Astrocyte of the spinal cord (primary cell): ENCODE measurements around the gene UBE2U.

Experiments used
- DNase-seq: peaks from one replicate; pipeline ENCODE4 v3.0.0; 2011; ENCODE audit warnings: low read depth, low spot score
- H3K4me3 ChIP-seq: 2 replicates; pipeline ENCODE4 v1.5.1; 2011; ENCODE audit warnings: low read depth, mild to moderate bottlenecking, low read length, moderate library complexity
- CTCF ChIP-seq: IDR thresholded peaks from 2 replicates; pipeline ENCODE4 v1.5.1; 2012; ENCODE audit warnings: low read depth, mild to moderate bottlenecking, low read length, inconsistent platforms
- in situ Hi-C: cut with HindIII; loops from 2 replicates; pipeline ENCODE4 v1.10.0; 2017; ENCODE audit warnings: low sequenced_read_pairs

The UBE2U gene

DNA sequence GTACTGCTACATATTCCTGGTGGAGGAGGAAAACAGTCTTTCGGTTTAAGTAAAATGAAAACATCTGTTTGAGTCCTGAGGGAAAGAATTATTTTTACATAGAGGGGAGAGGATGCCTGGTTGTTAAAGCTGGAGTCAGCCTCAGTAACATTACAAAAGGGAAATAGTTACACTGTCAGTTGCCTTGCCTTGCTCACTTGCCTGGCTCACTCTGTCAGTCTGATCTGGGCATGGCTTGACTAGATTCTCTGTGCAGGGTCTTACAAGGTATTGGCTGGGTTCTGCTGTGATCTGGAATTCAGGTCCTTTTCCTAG is 8.4 kb upstream of the UBE2U start:
- H3K4me3 ChIP-seq = no peak overlapping the region
- in situ Hi-C loops = no loop called here
- DNase-seq = no peak
- TF ChIP-seq CTCF = no peak

DNA sequence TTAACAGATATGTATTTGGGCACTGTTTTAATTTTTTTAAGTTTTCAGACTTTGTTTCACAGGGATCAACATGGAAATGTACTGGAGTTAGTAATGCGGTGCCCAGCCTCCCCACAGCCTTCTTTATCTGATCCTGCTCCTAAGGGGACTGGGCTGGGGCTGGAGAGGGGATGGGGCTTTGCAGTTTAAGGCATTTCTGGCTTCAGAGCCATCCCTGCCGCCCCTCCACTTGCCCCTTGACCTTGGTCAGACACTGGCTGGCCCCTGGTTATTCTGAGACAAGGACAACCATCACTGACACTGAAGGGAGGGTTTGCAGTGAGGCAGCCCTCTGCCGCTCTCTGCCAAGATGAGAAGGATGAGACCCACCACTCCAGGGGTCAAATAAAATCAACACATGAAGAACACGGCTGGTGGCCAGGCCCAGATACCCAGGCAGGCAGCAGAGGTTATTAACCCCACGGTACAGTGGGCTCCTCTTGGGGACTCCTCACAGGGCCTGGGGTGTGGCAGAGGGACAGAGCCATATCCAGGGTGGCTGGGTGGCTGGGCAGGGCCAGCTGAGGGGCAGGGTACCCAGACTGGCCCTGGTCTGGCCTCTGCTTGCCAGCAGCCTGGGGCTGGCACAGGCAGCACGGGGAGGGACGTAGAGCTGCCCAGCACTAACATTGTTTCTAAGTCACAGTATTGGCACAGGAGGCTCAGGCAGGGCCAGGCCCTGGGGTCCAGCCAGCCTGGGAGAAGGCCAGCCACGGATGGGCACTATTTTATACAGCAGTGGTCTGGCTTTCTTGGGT is 7.2 kb upstream of the UBE2U start:
- no peak for DNase-seq
- in situ Hi-C loops = no loop called here
- TF ChIP-seq CTCF = no peak
- no peak overlapping the region for H3K4me3 ChIP-seq

DNA sequence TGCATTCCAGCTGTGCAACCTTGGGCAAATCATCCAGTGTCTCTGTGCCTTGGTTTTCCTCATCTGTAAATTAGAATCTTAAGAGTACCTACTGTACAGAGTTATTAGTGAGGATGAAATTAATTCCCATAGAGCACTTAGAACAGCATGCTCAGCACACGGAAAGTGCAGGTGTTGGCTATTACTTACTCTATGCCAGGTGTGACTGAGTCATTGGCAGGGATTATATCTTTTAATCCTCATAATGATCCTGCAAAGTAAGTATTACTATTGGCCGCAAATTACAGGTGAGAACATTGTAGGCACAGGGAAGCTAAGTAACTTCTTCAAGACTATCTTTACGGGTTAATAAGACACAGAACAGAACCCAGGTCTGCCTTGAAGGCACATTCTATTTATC is 6.3 kb upstream of the UBE2U start:
- no peak overlapping the region for H3K4me3 ChIP-seq
- no peak for TF ChIP-seq CTCF
- in situ Hi-C loops = no loop called here
- no peak for DNase-seq

DNA sequence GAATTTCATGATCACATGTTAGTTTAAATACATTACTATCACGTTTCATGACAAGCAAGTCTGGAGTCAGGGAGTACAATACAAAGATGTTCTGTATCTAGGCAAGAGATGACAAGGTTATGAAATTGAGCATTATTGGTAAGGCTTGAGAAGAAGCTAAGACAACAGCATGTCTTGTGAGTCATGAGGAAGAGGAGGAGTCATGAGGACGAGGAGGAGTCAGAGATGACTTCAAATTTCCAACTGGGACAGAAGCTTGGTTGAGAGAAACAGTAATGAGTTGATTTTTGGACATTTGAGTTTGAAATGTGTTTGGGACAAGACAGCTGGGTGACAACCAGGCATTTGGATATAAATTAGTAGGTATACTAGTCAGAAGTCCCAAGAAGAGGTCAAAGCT is 4.3 kb upstream of the UBE2U start:
- in situ Hi-C loops = no loop called here
- no peak for TF ChIP-seq CTCF
- no peak for DNase-seq
- H3K4me3 ChIP-seq = no peak overlapping the region

GRCh38 chr1:64200064-64200463 is 3.4 kb upstream of the UBE2U start:
- no peak for TF ChIP-seq CTCF
- H3K4me3 ChIP-seq = no peak overlapping the region
- in situ Hi-C loops = no loop called here
- DNase-seq = no peak

GRCh38 chr1:64209221-64209620 is 5.8 kb downstream of the UBE2U start:
- TF ChIP-seq CTCF = no peak
- in situ Hi-C loops = no loop called here
- no peak overlapping the region for H3K4me3 ChIP-seq
- DNase-seq = no peak
